CD14-positive monocyte (primary cell): ENCODE results near the gene SLC16A12. TPM values are rescaled to one million over a fixed set of nuclear protein-coding genes. Genes with fewer than 3 reads are reported as not detected.

ENCODE experiments used
- DNase-seq, 3 donors: peaks; one replicate each; pipeline ENCODE4 v3.0.0-alpha.2; 2011 to 2022
- H2AFZ ChIP-seq: 2 replicates; pipeline ENCODE4 v1.6.0; 2012; ENCODE audit warnings: mild to moderate bottlenecking, low read depth, low read length, inconsistent platforms; ENCODE audit not compliant: insufficient read depth, poor library complexity, severe bottlenecking
- H3K27ac ChIP-seq, 2 donors: 1 replicate in 1 of 2; 2 replicates in 1 of 2; pipeline ENCODE4 v1.5.1; 2012 to 2013; ENCODE audit warnings: low read length in 2 of 2, control low read depth in 1 of 2, inconsistent platforms in 1 of 2, low read depth in 1 of 2, mild to moderate bottlenecking in 1 of 2
- H3K27me3 ChIP-seq, 2 donors: one replicate each; pipeline versions ENCODE4 v1.6.0 to v1.6.1; 2011 to 2013; ENCODE audit warnings: low read length in 2 of 2; ENCODE audit not compliant: control insufficient read depth in 2 of 2, insufficient read depth in 2 of 2
- H3K36me3 ChIP-seq, 2 donors: replicated peaks in 1 of 2; 1 replicate in 1 of 2; 2 replicates in 1 of 2; pipeline versions ENCODE4 v1.5.1 to v1.6.1; 2012 to 2013; ENCODE audit warnings: low read length in 2 of 2, control low read depth in 1 of 2, inconsistent platforms in 1 of 2, mild to moderate bottlenecking in 1 of 2; ENCODE audit not compliant: insufficient read depth in 2 of 2, control insufficient read depth in 1 of 2
- H3K4me1 ChIP-seq, 2 donors: 1 replicate in 1 of 2; 2 replicates in 1 of 2; pipeline versions ENCODE4 v1.5.1 to v1.6.1; 2012 to 2013; ENCODE audit warnings: low read length in 2 of 2, control low read depth in 1 of 2, inconsistent platforms in 1 of 2, mild to moderate bottlenecking in 1 of 2, moderate library complexity in 1 of 2; ENCODE audit not compliant: insufficient read depth in 2 of 2, control insufficient read depth in 1 of 2
- H3K4me2 ChIP-seq: replicated peaks from 2 replicates; pipeline ENCODE3; 2012; ENCODE audit warnings: low read length, moderate library complexity, mild to moderate bottlenecking; ENCODE audit not compliant: poor library complexity, severe bottlenecking; ENCODE audit errors: extremely low read depth
- H3K4me3 ChIP-seq, 3 experiments: fragments of 200-600 bp in 1 of 3; sonication (generic) in 1 of 3; replicated peaks in 1 of 3; 1 replicate in 2 of 3; 2 replicates in 1 of 3; pipeline ENCODE4 v1.5.1; 2011 to 2013; ENCODE audit warnings: low read length in 3 of 3, mild to moderate bottlenecking in 3 of 3, control low read depth in 2 of 3, low read depth in 2 of 3, inconsistent platforms in 1 of 3, moderate library complexity in 1 of 3
- H3K79me2 ChIP-seq: 2 replicates; pipeline ENCODE4 v1.6.0; 2012; ENCODE audit warnings: mild to moderate bottlenecking, control low read depth, inconsistent platforms, low read length, moderate library complexity; ENCODE audit not compliant: insufficient read depth
- H3K9ac ChIP-seq: 2 replicates; pipeline ENCODE4 v1.6.0; 2017; ENCODE audit warnings: low read length, mild to moderate bottlenecking; ENCODE audit not compliant: insufficient read depth, poor library complexity, severe bottlenecking
- H3K9me3 ChIP-seq, 2 donors: replicated peaks in 1 of 2; 1 replicate in 1 of 2; 2 replicates in 1 of 2; pipeline versions ENCODE4 v1.5.1 to v1.6.1; 2012 to 2013; ENCODE audit warnings: low read length in 2 of 2, control low read depth in 1 of 2; ENCODE audit not compliant: control insufficient read depth in 1 of 2, insufficient read depth in 1 of 2
- H4K20me1 ChIP-seq: 2 replicates; pipeline ENCODE4 v1.6.0; 2012; ENCODE audit warnings: mild to moderate bottlenecking, low read length, control low read depth, moderate library complexity; ENCODE audit not compliant: insufficient read depth
- H3K27ac Mint-ChIP-seq, 7 donors: one replicate each; pipeline ENCODE4 v1.8.0; 2020; ENCODE audit warnings: mild to moderate bottlenecking in 7 of 7, mixed read lengths in 7 of 7, moderate library complexity in 6 of 7, inconsistent platforms in 2 of 7
- H3K27me3 Mint-ChIP-seq, 3 donors: one replicate each; pipeline ENCODE4 v1.8.0; 2021 to 2022; ENCODE audit warnings: low read depth in 3 of 3, mild to moderate bottlenecking in 3 of 3, mixed read lengths in 3 of 3, moderate library complexity in 3 of 3, inconsistent platforms in 1 of 3
- H3K36me3 Mint-ChIP-seq, 2 donors: one replicate each; pipeline ENCODE4 v1.8.0; 2020; ENCODE audit warnings: mixed read lengths in 2 of 2, inconsistent platforms in 1 of 2, mild to moderate bottlenecking in 1 of 2
- H3K4me1 Mint-ChIP-seq: one replicate; pipeline ENCODE4 v1.8.0; 2020; ENCODE audit warnings: mild to moderate bottlenecking, mixed read lengths
- H3K4me3 Mint-ChIP-seq, 2 donors: one replicate each; pipeline ENCODE4 v1.8.0; 2020; ENCODE audit warnings: mild to moderate bottlenecking in 2 of 2, mixed read lengths in 2 of 2, moderate library complexity in 1 of 2
- H3K9me3 Mint-ChIP-seq, 7 donors: one replicate each; pipeline ENCODE4 v1.8.0; 2020 to 2022; ENCODE audit warnings: mixed read lengths in 7 of 7, mild to moderate bottlenecking in 6 of 7, moderate library complexity in 6 of 7, inconsistent platforms in 2 of 7
- CTCF ChIP-seq: fragments of 200-600 bp; IDR thresholded peaks from one replicate; pipeline ENCODE4 v1.8.0; 2022; ENCODE audit warnings: antibody characterized with exemption, mild to moderate bottlenecking
- WGBS: methylation state at CpG from one replicate; pipeline ENCODE4 v1.1.5; 2013; ENCODE audit warnings: missing lambda C conversion rate; ENCODE audit not compliant: insufficient coverage; 5-methylcytosine and 5-hydroxymethylcytosine counted together
- intact Hi-C, 2 donors: fragments of 100-400 bp; cut with micrococcal nuclease; formaldehyde crosslinking; loops; one replicate each; pipeline versions ENCODE4 v1.15.0 to v1.15.1; 2023
- polyA plus RNA-seq, 3 donors: library from polyadenylated mRNA; depleted of rRNA in 1 of 3; unstranded in 2 of 3; stranded (reverse) in 1 of 3; fragments of 300-500 nt in 2 of 3; fragments of >200 nt in 1 of 3; fragmentation: Illumina TruSeq in 2 of 3; gene quantifications; 1 replicate in 2 of 3; 2 replicates in 1 of 3; pipeline ENCODE4 v1.2.3, GENCODE V29; 2012 to 2021

Gene SLC16A12
- polyA plus RNA-seq, 3 donors = 0.04 TPM; not detected in 2

DNA sequence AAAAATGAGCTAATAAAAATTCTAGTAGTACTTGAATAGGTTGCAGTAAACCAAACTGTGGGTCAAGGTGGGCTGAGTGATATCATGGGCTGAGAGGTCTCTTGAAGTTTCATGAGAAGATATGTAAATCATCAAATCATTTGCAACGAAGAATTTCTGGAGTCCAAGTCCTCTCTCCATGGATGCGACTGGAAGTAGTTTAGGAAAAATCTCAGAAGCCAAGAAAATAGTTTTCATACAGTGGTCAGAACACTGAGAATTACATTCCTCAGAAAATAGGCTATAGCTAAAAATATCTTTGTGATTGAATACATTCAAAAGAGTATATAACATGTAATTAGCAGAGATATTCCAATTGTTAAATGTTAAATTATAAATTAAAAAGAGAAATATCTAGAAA is 146.6 kb downstream of the SLC16A12 start:
- H3K4me3 ChIP-seq = no peak overlapping the region
- H3K27ac Mint-ChIP-seq = no peak overlapping the region
- intact Hi-C loops = no loop called here
- DNase-seq = no peak
- no CpG with 5 or more reads among the region's 2 CpGs for WGBS
- no peak overlapping the region for H2AFZ ChIP-seq
- no peaks in the 10 kb centered on the region for H4K20me1 ChIP-seq
- peaks cover 36% of the 10 kb centered on the region for H3K4me1 Mint-ChIP-seq
- H3K4me2 ChIP-seq = no peak overlapping the region
- peaks cover 0 to 3% (median 0%) of the 10 kb centered on the region in 3 donors for H3K27me3 Mint-ChIP-seq
- peaks cover 41 to 44% of the 10 kb centered on the region in 2 donors for H3K4me1 ChIP-seq
- no peaks in the 10 kb centered on the region for H3K9me3 ChIP-seq
- no peaks in the 10 kb centered on the region for H3K9me3 Mint-ChIP-seq
- no peaks in the 10 kb centered on the region for H3K36me3 ChIP-seq
- H3K9ac ChIP-seq = no peak overlapping the region
- no peak for TF ChIP-seq CTCF
- H3K79me2 ChIP-seq = no peaks in the 10 kb centered on the region
- H3K27me3 ChIP-seq = no peaks in the 10 kb centered on the region
- no peak overlapping the region for H3K4me3 Mint-ChIP-seq
- no peak overlapping the region for H3K27ac ChIP-seq
- no peaks in the 10 kb centered on the region for H3K36me3 Mint-ChIP-seq

DNA sequence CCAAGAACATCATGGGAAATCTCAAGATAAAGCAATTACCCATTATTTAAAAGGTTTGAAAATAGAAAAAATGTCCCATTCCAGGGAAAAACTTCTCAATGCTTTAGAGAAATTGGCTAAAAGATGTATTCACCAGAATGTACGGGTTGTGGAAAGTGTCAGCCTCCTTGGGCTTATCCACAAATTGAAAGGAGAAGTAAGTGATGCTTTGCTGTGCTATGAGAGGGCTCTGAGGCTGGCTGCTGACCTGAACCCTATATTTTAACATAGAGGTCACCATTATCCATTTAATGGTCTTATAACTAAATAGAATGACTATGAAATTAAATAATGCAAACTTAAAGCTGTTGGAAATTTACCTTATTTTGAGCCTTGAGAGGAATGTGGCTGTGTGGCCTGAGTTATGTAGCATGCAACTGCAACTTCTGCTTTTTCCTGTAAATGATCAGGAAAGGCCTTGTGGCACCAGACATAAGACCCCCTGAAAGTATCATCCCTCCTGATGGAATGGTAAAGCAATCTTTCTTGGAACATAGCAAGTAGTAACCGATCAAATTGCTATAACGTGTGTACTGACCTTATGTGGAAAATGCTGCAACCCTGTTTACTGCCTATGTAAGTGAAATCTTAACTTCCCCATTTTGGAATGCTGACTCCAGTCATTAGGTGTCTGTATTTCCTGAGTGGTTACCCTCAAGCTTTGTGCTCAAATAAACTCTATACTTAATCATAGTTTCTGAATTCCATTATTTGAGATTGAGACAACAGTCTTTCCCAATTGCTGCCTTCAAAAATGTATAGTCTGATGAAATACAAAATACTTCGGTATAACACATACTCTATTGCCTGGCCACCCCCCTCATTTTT is 150.7 kb downstream of the SLC16A12 start:
- Histone ChIP-seq H3K4me3 (peak overlapping the region in 1 of 3 experiments; percentile 66), H3K9me3 (no peaks in the 10 kb centered on the region), H3K79me2 (no peaks in the 10 kb centered on the region), H3K36me3 (no peaks in the 10 kb centered on the region), H2AFZ (no peak overlapping the region), H3K4me2 (peak overlapping the region; percentile 76), H4K20me1 (no peaks in the 10 kb centered on the region), H3K9ac (no peak overlapping the region), H3K27me3 (no peaks in the 10 kb centered on the region), H3K27ac (peak overlapping the region in 1 of 2 donors; percentile 76), H3K4me1 (peaks cover 23 to 26% of the 10 kb centered on the region in 2 donors)
- Mint-ChIP-seq H3K4me1 (peaks cover 28% of the 10 kb centered on the region), H3K4me3 (peak overlapping the region in 1 of 2 donors; percentile 82), H3K9me3 (no peaks in the 10 kb centered on the region), H3K27ac (peak overlapping the region; percentile 64 to 89 (median 77)), H3K27me3 (peaks cover 0 to 5% (median 3%) of the 10 kb centered on the region in 3 donors), H3K36me3 (no peaks in the 10 kb centered on the region)
- TF ChIP-seq CTCF = no peak
- 0% methylated on average over 1 of the region's 4 CpGs for WGBS
- DNase-seq = peak; percentile 71 to 82 (median 74)
- intact Hi-C loops = no loop called here
